Kasumi-1 (cell line): ENCODE measurements around the gene NTSR1.
A peak's percentile ranks its signal among the peaks of the same experiment; 100 is the strongest.

Source experiments
- DNase-seq, 2 experiments: peaks; one replicate each; lab custom pipeline; 2025; lab: John Stamatoyannopoulos, UW

The NTSR1 gene

DNA sequence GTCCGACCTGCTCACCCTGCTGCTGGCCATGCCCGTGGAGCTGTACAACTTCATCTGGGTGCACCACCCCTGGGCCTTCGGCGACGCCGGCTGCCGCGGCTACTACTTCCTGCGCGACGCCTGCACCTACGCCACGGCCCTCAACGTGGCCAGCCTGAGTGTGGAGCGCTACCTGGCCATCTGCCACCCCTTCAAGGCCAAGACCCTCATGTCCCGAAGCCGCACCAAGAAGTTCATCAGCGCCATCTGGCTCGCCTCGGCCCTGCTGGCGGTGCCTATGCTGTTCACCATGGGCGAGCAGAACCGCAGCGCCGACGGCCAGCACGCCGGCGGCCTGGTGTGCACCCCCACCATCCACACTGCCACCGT, 885 bp downstream of the NTSR1 start:
- DNase-seq: peak in 1 of 2 experiments; percentile 13

- no peak for DNase-seq
These were observed 1.7 kb downstream of the NTSR1 start for GRCh38 chr20:62710221-62710885.

- peak in 1 of 2 experiments; percentile 15 for DNase-seq
These were observed 2.5 kb downstream of the NTSR1 start for GRCh38 chr20:62710886-62711702.

DNA sequence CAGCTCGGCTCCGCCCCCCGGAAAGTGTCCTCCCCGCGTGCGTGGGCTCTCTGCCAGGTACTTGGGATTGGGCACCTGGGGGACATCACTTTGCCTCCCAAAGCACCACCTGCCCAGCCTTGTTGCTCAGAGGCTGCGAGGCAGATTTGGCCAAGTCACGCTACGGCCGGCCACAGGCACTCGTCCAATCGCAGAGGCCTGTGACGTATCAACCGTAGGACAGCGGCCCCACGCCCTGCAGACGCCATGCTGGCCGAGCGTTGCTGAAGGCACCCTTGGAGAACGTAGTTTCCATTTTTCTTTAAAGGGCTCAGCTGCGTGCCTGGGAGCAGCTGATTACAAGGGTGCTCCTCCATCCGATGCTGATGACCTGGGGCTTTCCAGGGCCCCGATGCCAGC, 3.1 kb downstream of the NTSR1 start:
- DNase-seq: no peak

- DNase-seq: no peak
These were observed 4.0 kb downstream of the NTSR1 start for GRCh38 chr20:62712606-62713005.

DNA sequence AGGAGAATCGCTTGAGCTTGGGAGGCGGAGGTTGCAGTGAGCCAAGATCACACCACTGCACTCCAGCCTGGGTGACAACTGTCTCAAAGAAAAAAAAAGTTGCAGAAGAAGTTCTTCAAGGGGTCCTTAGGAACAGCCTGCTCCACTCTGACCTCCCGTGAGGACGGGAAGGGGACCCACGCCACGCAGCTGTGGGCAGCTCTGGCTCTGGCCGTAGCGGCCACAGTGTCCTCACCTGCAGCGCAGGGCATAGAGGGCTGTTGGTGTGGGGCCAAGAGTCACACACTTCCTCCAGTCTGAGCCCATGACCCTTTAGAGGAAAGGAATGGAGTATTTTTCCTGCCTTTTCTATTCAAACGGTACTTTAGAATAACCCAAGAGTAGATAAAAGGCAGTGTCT, 5.4 kb downstream of the NTSR1 start:
- no peak for DNase-seq

GRCh38 chr20:62714799-62715198, 6.2 kb downstream of the NTSR1 start:
- DNase-seq: no peak

DNA sequence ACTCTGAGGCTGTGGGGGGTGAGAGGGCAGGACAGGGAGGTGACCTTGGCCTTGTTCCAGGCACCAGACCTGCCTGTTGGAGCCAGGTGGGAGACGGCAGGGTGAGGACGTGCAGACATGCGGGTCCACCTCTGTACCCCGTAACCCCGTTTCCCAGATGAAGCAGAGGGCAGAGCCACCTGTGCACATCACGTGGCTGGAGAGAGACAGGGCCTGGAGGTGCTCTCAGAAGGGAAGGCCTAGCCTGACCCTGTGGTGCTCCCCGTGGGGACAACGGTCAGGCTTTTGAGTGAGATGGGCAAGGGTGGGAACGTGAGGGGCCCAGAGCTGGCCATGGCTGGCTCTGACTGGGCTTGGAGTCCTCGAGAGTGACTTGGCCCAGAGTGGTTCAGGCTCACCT, 6.6 kb downstream of the NTSR1 start:
- DNase-seq: no peak

DNA sequence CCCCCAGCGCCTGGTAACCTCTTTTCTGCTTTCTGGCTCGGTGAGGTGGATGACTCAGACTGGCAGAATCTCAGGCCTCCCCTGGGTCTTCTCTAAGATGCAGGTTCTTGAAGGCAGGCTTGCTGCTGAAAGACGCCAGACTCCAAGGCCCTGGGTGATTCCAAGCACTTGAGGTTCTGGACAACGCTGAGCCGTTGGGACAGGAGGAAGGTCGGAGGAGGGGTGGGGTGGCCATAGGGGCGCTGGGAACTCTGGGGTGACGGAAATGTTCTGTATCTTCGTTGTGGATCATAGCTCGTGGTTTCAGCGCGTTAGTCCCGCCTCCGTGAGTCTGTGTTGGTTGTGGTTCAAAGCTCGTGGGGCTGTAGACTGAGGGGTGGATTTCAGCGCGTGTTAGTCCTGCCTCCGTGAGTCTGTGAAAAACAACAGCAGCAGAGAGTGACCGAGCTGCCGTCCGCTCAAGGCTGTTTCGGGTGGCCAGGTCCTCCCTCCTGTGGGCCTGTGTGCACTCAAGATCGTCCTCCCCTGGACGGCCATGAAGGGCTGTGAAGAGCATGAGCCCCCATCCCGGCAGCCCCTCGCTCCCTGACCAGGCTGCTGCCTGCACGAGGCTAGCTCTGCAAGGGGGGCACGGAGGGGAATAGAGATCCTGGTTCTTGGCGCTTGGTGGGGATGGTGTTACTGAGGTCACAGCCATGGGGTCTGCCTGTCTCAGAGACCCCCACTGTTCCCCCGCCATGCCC, 7.7 kb downstream of the NTSR1 start:
- no peak for DNase-seq

- no peak for DNase-seq
These were observed 8.3 kb downstream of the NTSR1 start for GRCh38 chr20:62716941-62717310.

- DNase-seq: no peak
These were observed 9.3 kb downstream of the NTSR1 start for GRCh38 chr20:62717933-62718332.

- no peak for DNase-seq
These were observed 9.9 kb downstream of the NTSR1 start for GRCh38 chr20:62718546-62718945.

- DNase-seq: no peak
These were observed 10.8 kb downstream of the NTSR1 start for GRCh38 chr20:62719250-62719935.

GRCh38 chr20:62721511-62722370, 13.1 kb downstream of the NTSR1 start:
- DNase-seq: no peak

DNA sequence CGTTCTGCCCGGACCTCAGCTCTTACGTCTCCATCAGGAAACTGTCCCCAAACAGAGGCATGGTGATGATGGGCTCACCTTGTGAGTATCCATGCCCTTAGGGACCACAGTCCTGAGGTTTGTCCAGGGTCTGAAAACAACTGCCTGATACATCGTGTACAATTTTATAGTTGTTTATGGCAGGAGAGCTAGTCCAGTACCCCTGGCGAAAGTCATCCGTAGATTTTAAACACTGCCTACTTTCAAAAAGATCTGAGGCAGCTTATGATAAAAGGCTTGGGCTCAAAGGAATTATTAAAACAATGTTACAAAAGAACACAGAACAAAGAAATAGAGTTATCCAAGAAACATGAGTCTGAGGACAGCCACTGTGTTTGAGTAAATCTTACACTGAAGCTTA, 14.0 kb downstream of the NTSR1 start:
- no peak for DNase-seq

- no peak for DNase-seq
These were observed 14.7 kb downstream of the NTSR1 start for GRCh38 chr20:62723351-62723750.

- DNase-seq: no peak
These were observed 15.3 kb downstream of the NTSR1 start for GRCh38 chr20:62723768-62724450.

GRCh38 chr20:62724692-62725595, 16.3 kb downstream of the NTSR1 start:
- DNase-seq: no peak

- DNase-seq: no peak
These were observed 17.1 kb downstream of the NTSR1 start for GRCh38 chr20:62725596-62726268.
